ENCODE measurements around the gene TXNDC11.
A peak's percentile ranks its signal among the peaks of the same experiment; 100 is the strongest.

TXNDC11 gene

GRCh38 chr16:11675561-11676511 is 66.8 kb downstream of the TXNDC11 start:
- DNase-seq (ENCODE audit: low read depth in 2 of 2) = peak in 1 of 2 donors; percentile 41

- no peak for DNase-seq (ENCODE audit: low read depth in 2 of 2)
Observed at GRCh38 chr16:11674818-11675560, 67.7 kb downstream of the TXNDC11 start.

GRCh38 chr16:11674001-11674817 is 68.4 kb downstream of the TXNDC11 start:
- no peak for DNase-seq (ENCODE audit: low read depth in 2 of 2)

DNA sequence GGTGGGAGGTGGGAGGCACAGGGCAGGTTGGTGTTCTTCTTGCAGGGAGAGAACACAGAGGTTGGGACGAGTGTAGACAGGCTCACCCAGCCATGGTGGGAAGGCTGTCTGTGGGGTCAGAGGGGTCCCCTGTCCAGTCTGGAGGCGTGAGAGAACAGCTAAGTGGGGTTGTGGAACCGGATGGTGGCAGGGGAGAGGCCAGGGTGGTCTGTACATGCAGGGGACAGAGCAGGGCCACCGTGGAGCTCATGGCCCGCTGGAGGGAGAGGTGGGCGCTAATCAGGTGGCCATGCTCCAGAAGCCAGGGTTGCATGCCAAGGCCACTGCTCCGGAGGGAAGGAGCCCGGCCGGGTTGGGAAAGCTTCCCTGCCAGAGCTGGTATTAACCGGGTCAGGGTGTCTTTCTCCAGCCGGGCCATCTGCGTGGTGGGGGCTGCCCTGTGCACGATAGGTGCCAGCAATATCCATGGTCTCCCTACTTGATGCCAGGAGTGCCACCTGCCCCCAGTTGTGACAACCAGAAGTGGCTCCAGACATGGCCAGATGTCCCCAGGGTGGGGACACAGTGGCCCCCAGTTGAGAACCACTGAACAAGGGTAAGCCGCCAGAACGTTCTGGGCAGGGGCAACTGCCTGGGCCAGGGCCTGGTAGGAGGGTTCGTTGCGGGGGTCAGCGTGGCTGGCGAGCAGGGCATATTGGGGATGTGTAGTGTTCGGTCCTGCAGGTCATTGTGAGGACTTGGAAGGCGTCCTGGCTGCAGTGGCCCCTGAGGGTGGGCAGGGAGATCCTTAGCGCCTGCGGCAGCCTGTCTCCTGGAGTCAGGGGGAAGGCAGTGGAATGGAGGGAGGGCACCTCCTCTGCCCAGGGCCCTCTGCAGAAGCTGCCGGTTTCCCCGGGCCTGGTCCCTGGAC is 69.3 kb downstream of the TXNDC11 start:
- no peak for DNase-seq (ENCODE audit: low read depth in 2 of 2)

DNA sequence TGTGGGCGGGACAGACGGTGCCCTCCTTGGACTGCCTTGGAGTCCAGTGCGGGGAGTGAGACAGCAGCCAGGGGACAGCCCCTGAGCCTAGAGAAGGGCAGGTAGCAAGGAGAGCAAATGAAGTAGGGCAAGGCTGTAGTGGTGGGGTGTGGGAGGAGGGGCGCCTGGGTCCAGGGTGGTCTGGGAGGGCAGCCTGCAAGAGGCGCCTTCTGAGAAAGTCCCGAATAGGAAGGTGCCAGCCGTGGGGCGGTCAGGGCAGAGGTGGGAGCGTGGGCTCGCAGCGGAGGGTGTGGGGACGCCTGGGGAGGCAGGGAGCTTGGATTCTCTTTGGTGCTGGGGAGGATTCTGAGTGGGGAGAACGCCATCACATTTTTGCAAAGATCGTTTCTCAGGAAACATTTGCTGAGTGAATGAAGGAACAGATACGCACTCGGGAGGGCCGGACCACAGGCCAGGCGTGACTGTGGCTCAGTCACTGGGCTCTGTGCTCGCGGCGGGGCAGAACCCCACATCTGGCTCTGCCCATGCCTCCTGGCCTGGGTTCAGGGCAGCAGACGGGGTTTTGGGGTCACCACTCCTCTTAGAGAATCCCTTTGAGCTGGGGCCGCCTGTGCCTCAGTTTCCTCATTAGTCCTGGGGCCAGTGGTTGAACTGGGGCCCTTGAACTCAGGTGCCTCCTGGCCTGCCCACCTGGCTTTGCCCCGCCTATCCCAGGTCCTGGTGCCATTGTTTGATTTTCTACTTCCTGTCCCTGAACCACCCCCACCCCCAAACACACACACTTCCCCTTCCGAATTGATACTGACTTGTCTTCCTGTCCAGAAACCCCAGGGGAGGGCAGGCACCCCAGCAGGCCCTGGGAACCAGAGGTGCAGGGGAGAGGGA is 70.2 kb downstream of the TXNDC11 start:
- DNase-seq (ENCODE audit: low read depth in 2 of 2) = no peak

DNA sequence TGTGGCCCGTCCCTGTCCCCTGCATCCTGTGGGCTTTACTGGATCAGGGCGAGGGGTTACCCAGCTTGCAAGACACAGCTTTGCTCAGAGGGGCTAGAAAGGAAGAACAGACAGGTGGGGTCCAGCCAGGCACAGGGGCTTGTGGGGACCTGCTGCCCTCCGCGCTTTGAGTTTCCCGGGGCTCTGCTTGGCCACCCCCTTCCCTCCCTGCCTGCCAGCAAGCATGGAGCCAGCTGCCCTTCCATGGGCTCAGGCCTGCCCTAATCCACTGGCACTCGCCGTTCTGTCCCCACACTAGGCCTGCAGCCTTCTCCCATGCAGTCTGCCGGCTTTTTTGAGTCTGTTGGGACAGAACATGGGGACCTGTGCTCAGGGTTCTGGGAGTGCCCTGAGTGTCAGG is 71.0 kb downstream of the TXNDC11 start:
- DNase-seq (ENCODE audit: low read depth in 2 of 2) = no peak

GRCh38 chr16:11671271-11671670 is 71.4 kb downstream of the TXNDC11 start:
- DNase-seq (ENCODE audit: low read depth in 2 of 2) = no peak

GRCh38 chr16:11670171-11671131 is 72.2 kb downstream of the TXNDC11 start:
- DNase-seq (ENCODE audit: low read depth in 2 of 2) = no peak

DNA sequence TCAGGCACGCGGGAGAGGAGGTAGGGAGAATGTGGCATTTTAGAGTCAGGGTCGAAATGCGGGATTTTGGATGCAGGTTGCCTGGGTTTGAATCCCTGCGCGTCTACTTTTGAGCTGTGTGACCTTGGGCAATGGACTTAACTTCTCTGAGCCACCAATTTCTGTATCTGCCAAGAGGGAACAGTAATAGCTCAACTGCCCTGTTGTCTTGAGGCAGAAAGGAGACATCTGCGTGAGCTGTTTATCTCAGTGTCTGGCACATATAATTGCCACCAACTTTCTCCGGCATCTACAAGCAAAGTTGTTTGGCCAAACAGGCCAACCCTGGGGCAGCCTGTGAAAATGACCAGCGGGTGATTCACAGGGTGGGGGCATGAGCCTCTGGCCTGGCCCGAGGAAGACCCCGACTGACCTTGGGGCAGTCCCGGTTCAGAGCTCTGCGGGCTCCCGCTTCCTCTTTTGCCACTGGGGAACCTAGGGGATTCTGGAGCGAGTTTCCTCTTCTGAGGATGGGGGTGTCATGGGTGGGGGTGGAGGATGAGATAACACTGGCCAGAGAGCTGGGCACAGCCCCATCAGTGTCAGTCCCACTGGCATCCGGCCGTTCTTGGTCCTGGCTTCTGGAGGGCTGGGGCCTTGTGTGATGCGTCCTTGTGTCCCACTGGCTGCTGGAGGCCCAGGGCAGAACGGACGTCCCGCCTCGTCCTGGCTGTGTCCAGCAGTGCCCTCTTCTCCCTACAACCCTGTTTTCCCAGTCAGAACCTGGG is 73.1 kb downstream of the TXNDC11 start:
- no peak for DNase-seq (ENCODE audit: low read depth in 2 of 2)

DNA sequence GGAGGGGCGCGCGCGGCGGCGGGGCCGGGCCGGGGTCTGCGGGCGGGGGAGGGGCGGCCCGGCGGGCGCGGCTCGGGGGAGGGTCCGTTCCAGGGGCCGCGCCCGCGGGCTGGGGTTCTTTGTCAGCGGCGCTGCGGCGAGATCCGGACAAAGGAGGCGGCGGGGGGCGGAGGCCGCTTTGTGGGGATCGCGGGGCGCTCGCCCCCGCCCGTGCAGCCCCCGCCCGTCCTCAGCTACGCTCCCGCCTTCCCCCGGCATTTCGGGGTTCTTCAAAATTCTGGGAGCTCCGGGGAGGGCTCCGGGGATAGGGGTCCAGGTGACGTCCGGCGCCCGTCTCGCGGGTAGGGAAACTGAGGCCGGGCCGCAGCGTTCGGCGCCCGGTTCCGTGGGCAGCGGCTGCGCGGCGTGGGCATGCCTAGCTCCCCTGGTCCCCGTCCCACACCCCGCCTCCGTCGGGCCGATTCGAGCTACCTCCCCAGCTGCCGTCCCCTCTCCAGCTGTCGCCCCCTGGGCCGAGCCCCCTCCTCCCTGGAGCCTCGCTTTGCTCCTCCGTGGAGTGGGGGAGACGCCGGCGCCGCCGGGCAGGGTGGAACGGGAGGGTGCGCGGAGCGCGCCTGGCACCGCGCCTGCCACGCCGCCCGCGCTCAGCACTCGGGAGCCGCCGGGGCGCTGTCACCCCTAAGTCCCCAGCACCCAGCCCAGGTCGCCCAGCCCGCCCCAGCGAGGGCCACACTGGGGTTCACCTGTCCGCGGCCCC is 73.9 kb downstream of the TXNDC11 start:
- DNase-seq (ENCODE audit: low read depth in 2 of 2) = no peak

GRCh38 chr16:11667824-11668622 is 74.6 kb downstream of the TXNDC11 start, which contains the start of gene SNN:
Gene SNN (plus strand): TSS chr16:11668455. CDS start chr16:11676060, 7,605 bp downstream.
- peak; percentile 75 to 90 for DNase-seq (ENCODE audit: low read depth in 2 of 2)

DNA sequence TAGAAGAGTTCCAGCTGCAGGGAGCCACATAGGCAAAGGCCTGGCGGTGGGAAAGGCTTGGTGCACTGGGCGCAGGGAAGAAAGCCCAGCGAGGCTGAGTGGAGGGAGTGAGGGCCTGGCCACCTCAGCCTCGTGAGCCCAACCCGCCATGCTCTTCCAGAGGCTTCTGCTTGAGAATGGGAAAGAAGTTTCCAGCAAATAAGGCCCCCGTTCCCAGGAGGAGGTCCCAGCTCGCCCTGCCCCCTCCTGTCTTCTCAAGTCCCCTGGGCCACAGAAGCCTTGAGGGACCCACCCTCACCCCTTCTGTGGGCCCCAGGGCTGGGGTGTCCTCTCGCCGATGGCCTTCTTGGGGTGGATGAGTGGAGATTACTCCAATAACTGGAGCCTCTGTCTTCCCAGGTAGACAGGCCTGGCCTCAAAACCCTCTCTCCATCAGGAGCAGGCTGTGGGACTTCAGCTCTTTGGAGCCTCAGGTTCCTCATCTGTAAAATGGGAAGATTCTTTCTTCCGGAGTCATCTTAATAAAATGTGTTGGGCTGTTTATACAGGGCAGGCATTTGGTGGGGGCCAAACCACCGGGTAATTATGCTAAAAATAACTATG is 75.3 kb downstream of the TXNDC11 start:
- no peak for DNase-seq (ENCODE audit: low read depth in 2 of 2)

- DNase-seq (ENCODE audit: low read depth in 2 of 2) = no peak
Observed at GRCh38 chr16:11666103-11667055, 76.3 kb downstream of the TXNDC11 start.

DNA sequence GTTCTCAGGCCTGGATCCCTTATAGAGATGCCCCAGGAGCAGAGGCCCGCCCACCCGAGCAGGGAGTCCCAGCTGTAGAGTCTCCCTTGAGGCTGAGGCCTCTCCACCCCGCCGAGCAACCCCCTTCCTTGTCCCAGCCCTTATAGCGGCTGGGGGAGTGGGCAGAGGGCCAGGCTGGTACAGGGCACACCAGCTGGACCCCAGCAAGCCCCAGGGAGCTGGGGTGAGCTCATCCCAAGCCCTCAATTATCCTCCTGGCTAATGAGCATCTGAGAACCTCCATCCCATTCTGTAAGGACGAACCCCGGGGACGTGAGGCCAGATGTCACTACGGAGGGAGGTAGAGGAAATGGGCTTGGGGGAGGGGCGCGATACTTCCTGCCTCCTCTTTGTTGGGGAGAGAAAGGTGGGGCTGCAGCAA is 77.6 kb downstream of the TXNDC11 start:
- DNase-seq (ENCODE audit: low read depth in 2 of 2) = no peak

DNA sequence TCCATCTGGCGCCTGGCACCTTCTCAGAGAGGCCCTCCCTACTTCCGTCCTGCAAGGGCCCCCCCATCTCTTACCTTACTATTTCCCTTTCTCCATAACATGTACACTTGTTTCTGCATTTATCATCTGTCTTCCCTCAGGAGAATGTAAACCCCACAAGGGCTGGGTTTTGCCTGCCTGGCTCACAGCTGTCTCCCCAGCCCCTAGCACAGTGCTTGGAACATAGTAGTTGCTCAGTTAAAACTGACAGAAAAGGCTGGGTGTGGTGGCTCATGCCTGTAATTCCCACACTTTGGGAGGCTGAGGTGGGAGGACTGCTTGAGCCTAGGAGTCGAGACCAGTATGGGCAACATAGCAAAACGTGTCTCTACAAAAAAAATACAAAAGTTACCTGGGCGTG is 80.1 kb downstream of the TXNDC11 start:
- DNase-seq (ENCODE audit: low read depth in 2 of 2) = no peak

Data from stimulated activated CD4-positive, alpha-beta T cell treated with anti-CD3 and anti-CD28 coated beads, Interleukin-1b, Interleukin-23, amount 100 ng/mL, for 4 hours (primary cell).